Left lung (tissue), 14 donors: ENCODE results near the gene CCDC30. TPM values are rescaled to one million over a fixed set of nuclear protein-coding genes. Genes with fewer than 3 reads are reported as not detected.

Experiments
- ATAC-seq: fragments of 200-7000 bp; cut with Tn5 transposase; one replicate; pipeline ENCODE4 v1.9.1; 2020; ENCODE audit warnings: moderate library complexity
- DNase-seq, 4 donors: peaks; one replicate each; pipeline ENCODE4 v3.0.0-alpha.2; 2013 to 2020
- H3K27ac ChIP-seq, 2 donors: fragments of 200-600 bp; sonication (generic) in 1 of 2; one replicate each; pipeline versions ENCODE4 v1.5.0 to v1.8.0; 2020 to 2021
- H3K27me3 ChIP-seq, 2 donors: fragments of 200-600 bp; sonication (generic) in 1 of 2; one replicate each; pipeline versions ENCODE4 v1.5.0 to v1.8.0; 2020 to 2021
- H3K36me3 ChIP-seq, 2 donors: fragments of 200-600 bp; sonication (generic) in 1 of 2; one replicate each; pipeline versions ENCODE4 v1.5.0 to v1.8.0; 2020 to 2021
- H3K4me1 ChIP-seq, 2 donors: fragments of 200-600 bp; one replicate each; pipeline ENCODE4 v1.8.0; 2021
- H3K4me3 ChIP-seq, 2 donors: fragments of 200-600 bp; sonication (generic) in 1 of 2; one replicate each; pipeline versions ENCODE4 v1.5.0 to v1.8.0; 2020 to 2021; ENCODE audit warnings: mild to moderate bottlenecking in 1 of 2
- H3K9me3 ChIP-seq, 2 donors: fragments of 200-600 bp; sonication (generic) in 1 of 2; one replicate each; pipeline versions ENCODE4 v1.5.0 to v1.8.0; 2020 to 2021
- CTCF ChIP-seq, 2 donors: fragments of 200-600 bp; sonication (generic) in 1 of 2; IDR thresholded peaks; one replicate each; pipeline versions ENCODE4 v1.5.0 to v1.8.0; 2021; ENCODE audit warnings: antibody characterized with exemption in 2 of 2
- intact Hi-C, 2 donors: fragments of 100-400 bp; cut with DNase I; formaldehyde crosslinking; loops; one replicate each; pipeline versions ENCODE4 v1.11.2 to v1.14.2; 2022
- long read RNA-seq, 12 donors: library from polyadenylated mRNA in 2 of 12; unstranded in 2 of 12; transcript quantifications; one replicate each; pipeline ENCODE4 v2.0.0 and lab custom pipeline, GENCODE V29; 2019 to 2026
- polyA plus RNA-seq, 6 donors: library from polyadenylated mRNA; unstranded; fragments of 120-200 nt; gene quantifications; one replicate each; pipeline ENCODE4 v1.2.1, GENCODE V29; 2013; ENCODE audit not compliant: insufficient read length in 6 of 6
- total RNA-seq, 2 donors: library from RNA; stranded (reverse); fragmentation: NEBNext Ultra II Directional; extraction: Animal tissue kit (Norgen Biotek cat#: 25700); gene quantifications; one replicate each; pipeline ENCODE4 v1.2.1, GENCODE V29; 2021
- donor health status: DM: no; HTN: yes; CAD: no.
- donor health status: DM: no; HTN: no; CAD: no.

The CCDC30 gene
- 1 to 10 TPM; 4.5 to 6.8 TPM for total RNA-seq
- 10 to 100 TPM in 5 of 6 donors, 1 to 10 TPM in 1; 9.7 to 16.2 (median 13.9) TPM for polyA plus RNA-seq
- long read RNA-seq, donor 1, result 0 reads
- long read RNA-seq, donor 2, partial matches to known transcripts, result 0 of 2 reads
- long read RNA-seq, donor 2, other reads (novel, unspliced or antisense), result 0 of 2 reads
- long read RNA-seq, donor 3, result 0 reads
- long read RNA-seq, donor 4, partial matches to known transcripts, result 0 of 3 reads
- long read RNA-seq, donor 4, other reads (novel, unspliced or antisense), result 3 of 3 reads
- long read RNA-seq, donor 5, partial matches to known transcripts, result 0 of 1 reads
- long read RNA-seq, donor 5, other reads (novel, unspliced or antisense), result 0 of 1 reads
- long read RNA-seq, donor 6, full-length matches to known transcripts, result 1 of 1 reads
- long read RNA-seq, donor 6, partial matches to known transcripts, result 0 of 1 reads
- long read RNA-seq, donor 6, other reads (novel, unspliced or antisense), result 0 of 1 reads
- long read RNA-seq, donor 7, result 0 reads
- long read RNA-seq, donor 8, result 0 reads
- long read RNA-seq, donor 9, result 0 reads
- long read RNA-seq, donor 10, partial matches to known transcripts, result 0 of 4 reads
- long read RNA-seq, donor 10, other reads (novel, unspliced or antisense), result 4 of 4 reads
- long read RNA-seq, donor 11, result 0 reads
- long read RNA-seq, donor 12, result 0 reads

GRCh38 chr1:42462828-42463763 is at the start of gene CCDC30:
CCDC30 (plus strand) TSS chr1:42463286; CDS start chr1:42480552, 17,266 bp downstream.
- Histone ChIP-seq H3K27me3 (no peaks in the 10 kb centered on the region), H3K4me3 (peak within 1 kb of the TSS; percentile 50 to 72), H3K9me3 (no peaks in the 10 kb centered on the region), H3K36me3 (peaks cover 0 to 35% of the 10 kb centered on the region in 2 donors), H3K27ac (peak within 1 kb of the TSS; percentile 37 to 53), H3K4me1 (peaks cover 0 to 35% of the 10 kb centered on the region in 2 donors)
- intact Hi-C loops, result no loop called here
- ATAC-seq, result peak; percentile 99
- no peak for TF ChIP-seq CTCF (IDR thresholded peaks at IDR 0.05)
- DNase-seq, result peak; percentile 95 to 97 (median 96)

GRCh38 chr1:42414551-42415496 is 48.3 kb upstream of the CCDC30 start:
- intact Hi-C loops, result no loop called here
- no peaks in the 10 kb centered on the region for H3K9me3 ChIP-seq
- DNase-seq, result no peak
- H3K4me3 ChIP-seq, result no peak overlapping the region
- no peak for TF ChIP-seq CTCF (IDR thresholded peaks at IDR 0.05)
- H3K27ac ChIP-seq, result no peak overlapping the region
- no peaks in the 10 kb centered on the region for H3K36me3 ChIP-seq
- no peaks in the 10 kb centered on the region for H3K4me1 ChIP-seq
- no peak for ATAC-seq
- H3K27me3 ChIP-seq, result no peaks in the 10 kb centered on the region

- no peaks in the 10 kb centered on the region for H3K9me3 ChIP-seq
- TF ChIP-seq CTCF (IDR thresholded peaks at IDR 0.05), result no peak
- intact Hi-C loops, result no loop called here
- DNase-seq (peak in 1 of 4 donors; percentile 32), ATAC-seq (no peak)
- H3K4me1 ChIP-seq, result peaks cover 0 to 4% of the 10 kb centered on the region in 2 donors
- no peak overlapping the region for H3K4me3 ChIP-seq
- H3K27me3 ChIP-seq, result no peaks in the 10 kb centered on the region
- no peaks in the 10 kb centered on the region for H3K36me3 ChIP-seq
- H3K27ac ChIP-seq, result no peak overlapping the region
Observed at GRCh38 chr1:42417166-42417565, 45.9 kb upstream of the CCDC30 start.

DNA sequence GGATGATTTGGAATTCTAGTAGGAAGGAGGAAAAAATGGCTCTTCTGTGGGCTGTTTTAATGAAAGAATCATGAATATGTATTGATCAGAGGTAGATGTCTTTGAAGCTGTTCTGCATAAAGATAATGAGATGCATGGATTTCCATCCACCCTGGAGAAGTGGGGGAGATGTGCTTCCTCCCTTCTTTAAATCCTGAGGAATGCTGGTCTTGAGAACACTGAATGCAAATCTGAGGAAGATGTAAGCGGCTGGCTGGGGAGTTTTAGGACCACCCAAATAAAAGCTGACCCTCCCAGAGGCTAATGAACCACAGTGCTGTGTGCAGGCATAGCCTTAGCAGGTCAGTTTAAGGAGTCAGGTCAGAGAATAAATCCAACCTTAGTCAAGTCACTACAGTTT is 44.6 kb upstream of the CCDC30 start:
- intact Hi-C loops, result no loop called here
- no peaks in the 10 kb centered on the region for H3K36me3 ChIP-seq
- peaks cover 0 to 4% of the 10 kb centered on the region in 2 donors for H3K4me1 ChIP-seq
- no peak for ATAC-seq
- H3K27me3 ChIP-seq, result no peaks in the 10 kb centered on the region
- no peak overlapping the region for H3K27ac ChIP-seq
- H3K4me3 ChIP-seq, result no peak overlapping the region
- no peak for TF ChIP-seq CTCF (IDR thresholded peaks at IDR 0.05)
- no peaks in the 10 kb centered on the region for H3K9me3 ChIP-seq
- DNase-seq, result no peak
